Gastrocnemius medialis (tissue), 4 donors: ENCODE measurements around the gene TANC1. TPM values are rescaled to one million over a fixed set of nuclear protein-coding genes. Genes with fewer than 3 reads are reported as not detected.

Source experiments
- ATAC-seq, 2 donors: fragments of 150-250 bp; one replicate each; pipeline ENCODE4 v1.9.1; 2016
- DNase-seq, 2 donors: peaks; one replicate each; pipeline ENCODE4 v3.0.0-alpha.2; 2019
- H3K27ac ChIP-seq, 4 donors: fragments of 200-600 bp; sonication (generic); 1 replicate in 1 of 4; 2 replicates in 3 of 4; pipeline ENCODE4 v1.5.1; 2016 to 2018; ENCODE audit warnings: mild to moderate bottlenecking in 2 of 4, moderate library complexity in 1 of 4
- H3K27me3 ChIP-seq, 3 donors: fragments of 200-600 bp; sonication (generic) in 2 of 3; 1 replicate in 1 of 3; 2 replicates in 2 of 3; pipeline versions ENCODE4 v1.5.1 to v1.6.0; 2016 to 2019; ENCODE audit warnings: mild to moderate bottlenecking in 1 of 3, moderate library complexity in 1 of 3
- H3K36me3 ChIP-seq, 2 donors: fragments of 200-600 bp; sonication (generic) in 1 of 2; one replicate each; pipeline ENCODE4 v1.5.1; 2017 to 2018
- H3K4me1 ChIP-seq, 2 donors: fragments of 200-600 bp; sonication (generic) in 1 of 2; one replicate each; pipeline ENCODE4 v1.5.1; 2016 to 2017; ENCODE audit warnings: mild to moderate bottlenecking in 2 of 2
- H3K4me3 ChIP-seq, 4 donors: fragments of 200-600 bp; sonication (generic) in 3 of 4; 1 replicate in 1 of 4; 2 replicates in 3 of 4; pipeline ENCODE4 v1.5.1; 2016 to 2019; ENCODE audit warnings: mild to moderate bottlenecking in 2 of 4
- H3K9me3 ChIP-seq, 3 donors: fragments of 200-600 bp; sonication (generic) in 2 of 3; 1 replicate in 1 of 3; 2 replicates in 2 of 3; pipeline ENCODE4 v1.5.1; 2016 to 2019
- POLR2A ChIP-seq, 2 donors: fragments of 450-650 bp; IDR thresholded peaks; one replicate each; pipeline ENCODE4 v1.6.1; 2017; ENCODE audit warnings: antibody characterized with exemption in 2 of 2, mild to moderate bottlenecking in 2 of 2, moderate library complexity in 2 of 2
- in situ Hi-C, 4 donors: fragments of 200-750 bp; cut with MboI; loops; one replicate each; pipeline versions ENCODE4 v1.15.0 to v1.8.0; 2017; ENCODE audit warnings: low sequenced_read_pairs in 4 of 4
- intact Hi-C: fragments of 100-400 bp; cut with DNase I; formaldehyde crosslinking; loops from one replicate; pipeline ENCODE4 v1.15.1; 2023; ENCODE audit warnings: low total_unique reads
- total RNA-seq, 4 donors: library from RNA; depleted of rRNA; stranded (reverse); fragments of >200 nt; gene quantifications; one replicate each; pipeline versions ENCODE4 v1.1.0 to v1.2.3, GENCODE V29; 2016
- TF ChIP-seq, protein P1 (sequence below), 5 experiments: fragments of 450-650 bp in 3 of 5; fragments of 200-600 bp in 2 of 5; sonication (generic) in 2 of 5; IDR thresholded peaks in 4 of 5; conservative IDR thresholded peaks in 1 of 5; 1 replicate in 4 of 5; 2 replicates in 1 of 5; pipeline ENCODE4 v1.5.1; 2016 to 2019; ENCODE audit warnings: antibody characterized with exemption in 5 of 5, mild to moderate bottlenecking in 3 of 5, moderate library complexity in 3 of 5

TANC1 gene
- total RNA-seq, 4 donors from 2014 or later, result 5.1 to 9.9 (median 5.4) TPM

DNA sequence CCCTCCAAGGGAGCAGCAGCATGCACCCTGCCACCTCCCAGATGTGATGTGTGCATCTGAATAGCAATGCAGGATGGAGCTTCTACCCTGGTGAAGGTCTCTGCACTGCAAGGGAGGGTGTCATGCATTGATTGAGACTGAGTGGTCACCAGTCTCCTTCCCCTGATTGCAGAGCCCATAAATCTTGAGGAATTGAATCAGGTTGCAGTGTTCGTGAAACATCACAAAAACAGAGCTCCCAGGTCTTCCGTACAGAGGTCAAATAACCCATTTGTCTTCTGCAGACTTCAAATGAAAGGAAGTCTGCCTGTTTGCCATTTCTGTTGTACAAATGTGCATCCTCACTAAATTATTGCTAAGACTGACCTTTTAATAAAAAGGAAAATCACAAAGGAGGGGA lies 181.3 kb downstream of the TANC1 start:
- Histone ChIP-seq H3K4me1 (peaks cover 0 to 29% of the 10 kb centered on the region in 2 donors), H3K27ac (no peak overlapping the region), H3K9me3 (no peaks in the 10 kb centered on the region), H3K27me3 (no peaks in the 10 kb centered on the region), H3K36me3 (no peaks in the 10 kb centered on the region), H3K4me3 (no peak overlapping the region)
- intact Hi-C loops (no loop called here), in situ Hi-C loops (no loop called here)
- DNase-seq (no peak), ATAC-seq (no peak)
- no peak for TF ChIP-seq POLR2A (IDR thresholded peaks at IDR 0.05)
- TF ChIP-seq, protein P1, sequence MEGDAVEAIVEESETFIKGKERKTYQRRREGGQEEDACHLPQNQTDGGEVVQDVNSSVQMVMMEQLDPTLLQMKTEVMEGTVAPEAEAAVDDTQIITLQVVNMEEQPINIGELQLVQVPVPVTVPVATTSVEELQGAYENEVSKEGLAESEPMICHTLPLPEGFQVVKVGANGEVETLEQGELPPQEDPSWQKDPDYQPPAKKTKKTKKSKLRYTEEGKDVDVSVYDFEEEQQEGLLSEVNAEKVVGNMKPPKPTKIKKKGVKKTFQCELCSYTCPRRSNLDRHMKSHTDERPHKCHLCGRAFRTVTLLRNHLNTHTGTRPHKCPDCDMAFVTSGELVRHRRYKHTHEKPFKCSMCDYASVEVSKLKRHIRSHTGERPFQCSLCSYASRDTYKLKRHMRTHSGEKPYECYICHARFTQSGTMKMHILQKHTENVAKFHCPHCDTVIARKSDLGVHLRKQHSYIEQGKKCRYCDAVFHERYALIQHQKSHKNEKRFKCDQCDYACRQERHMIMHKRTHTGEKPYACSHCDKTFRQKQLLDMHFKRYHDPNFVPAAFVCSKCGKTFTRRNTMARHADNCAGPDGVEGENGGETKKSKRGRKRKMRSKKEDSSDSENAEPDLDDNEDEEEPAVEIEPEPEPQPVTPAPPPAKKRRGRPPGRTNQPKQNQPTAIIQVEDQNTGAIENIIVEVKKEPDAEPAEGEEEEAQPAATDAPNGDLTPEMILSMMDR (IDR thresholded peaks at IDR 0.05 in 4 of 5, conservative IDR thresholded peaks at IDR 0.05 in 1 of 5), result no peak

DNA sequence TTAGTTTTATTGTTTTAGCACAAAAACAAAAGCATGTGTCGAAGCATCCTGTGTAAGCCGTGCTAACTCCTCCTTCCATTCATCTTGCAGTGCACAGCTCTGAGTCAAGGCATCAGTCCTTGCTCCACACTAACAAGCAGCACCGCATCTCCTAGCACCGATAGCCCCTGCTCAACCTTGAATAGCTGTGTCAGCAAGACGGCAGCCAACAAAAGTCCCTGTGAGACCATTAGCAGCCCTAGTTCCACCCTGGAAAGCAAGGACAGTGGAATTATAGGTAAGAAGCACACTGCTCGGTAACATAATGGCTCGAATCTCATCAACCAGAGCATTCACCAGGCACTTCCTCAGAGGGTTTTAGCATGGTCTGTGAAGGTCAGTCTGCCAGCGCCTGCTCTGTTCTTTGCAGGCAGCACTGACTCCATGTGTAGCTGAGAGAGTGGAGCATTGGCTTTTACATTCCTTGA lies 181.9 kb downstream of the TANC1 start:
- no peak overlapping the region for H3K4me3 ChIP-seq
- H3K27me3 ChIP-seq, result no peaks in the 10 kb centered on the region
- no peaks in the 10 kb centered on the region for H3K36me3 ChIP-seq
- no peak overlapping the region for H3K27ac ChIP-seq
- in situ Hi-C loops (no loop called here), intact Hi-C loops (no loop called here)
- peaks cover 0 to 29% of the 10 kb centered on the region in 2 donors for H3K4me1 ChIP-seq
- no peak for ATAC-seq
- no peaks in the 10 kb centered on the region for H3K9me3 ChIP-seq
- no peak for DNase-seq
- TF ChIP-seq POLR2A (IDR thresholded peaks at IDR 0.05), result no peak
- TF ChIP-seq, protein P1 (IDR thresholded peaks at IDR 0.05 in 4 of 5, conservative IDR thresholded peaks at IDR 0.05 in 1 of 5), result no peak

DNA sequence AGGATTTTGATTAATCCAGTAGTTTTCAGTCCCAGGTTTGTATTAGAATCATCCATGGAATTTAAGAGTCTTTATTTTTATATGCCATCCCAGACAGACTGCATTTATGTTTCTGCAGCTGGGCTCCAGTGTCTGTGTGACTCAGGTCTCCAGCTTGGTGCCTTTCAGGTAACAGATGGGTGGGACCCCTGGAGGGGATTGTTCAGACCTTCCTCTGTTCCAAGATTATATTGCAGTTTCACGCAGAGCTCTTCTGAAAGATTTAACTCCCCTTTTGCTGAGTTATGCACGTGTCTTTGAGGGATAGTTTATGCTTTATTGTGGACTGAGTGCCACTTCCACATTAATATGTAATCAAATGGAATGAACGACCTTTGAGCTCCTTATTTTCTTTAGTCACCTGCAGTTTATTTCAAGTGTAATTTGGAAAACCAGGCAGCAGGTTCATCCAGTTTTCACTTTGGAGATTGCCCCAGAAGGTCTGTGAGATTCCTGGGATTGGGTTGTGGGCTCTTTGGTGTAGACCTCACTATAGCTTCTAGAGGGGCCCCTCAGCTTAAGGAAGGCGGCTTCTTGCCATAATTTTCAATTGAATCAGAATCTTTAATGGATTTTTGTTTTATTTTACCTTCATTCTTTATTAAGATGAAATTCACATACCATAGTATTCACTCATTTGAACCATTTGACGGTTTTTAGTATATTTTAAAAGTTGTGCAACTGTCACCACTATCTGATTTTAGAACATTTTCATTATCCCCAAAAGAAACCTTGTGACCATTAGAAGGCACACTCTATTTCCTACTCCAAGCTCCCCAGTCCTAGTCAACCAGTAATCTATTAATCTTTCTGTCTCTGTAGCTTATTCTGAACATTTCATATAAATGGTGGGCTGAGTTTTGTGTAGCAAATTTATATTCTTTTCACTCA lies 183.0 kb downstream of the TANC1 start:
- in situ Hi-C loops (no loop called here), intact Hi-C loops (no loop called here)
- no peak overlapping the region for H3K4me3 ChIP-seq
- peaks cover 0 to 29% of the 10 kb centered on the region in 2 donors for H3K4me1 ChIP-seq
- H3K9me3 ChIP-seq, result no peaks in the 10 kb centered on the region
- TF ChIP-seq, protein P1 (IDR thresholded peaks at IDR 0.05 in 4 of 5, conservative IDR thresholded peaks at IDR 0.05 in 1 of 5), result no peak
- no peak for TF ChIP-seq POLR2A (IDR thresholded peaks at IDR 0.05)
- no peak for DNase-seq
- H3K27me3 ChIP-seq, result no peaks in the 10 kb centered on the region
- ATAC-seq, result no peak
- H3K36me3 ChIP-seq, result no peaks in the 10 kb centered on the region
- H3K27ac ChIP-seq, result no peak overlapping the region

DNA sequence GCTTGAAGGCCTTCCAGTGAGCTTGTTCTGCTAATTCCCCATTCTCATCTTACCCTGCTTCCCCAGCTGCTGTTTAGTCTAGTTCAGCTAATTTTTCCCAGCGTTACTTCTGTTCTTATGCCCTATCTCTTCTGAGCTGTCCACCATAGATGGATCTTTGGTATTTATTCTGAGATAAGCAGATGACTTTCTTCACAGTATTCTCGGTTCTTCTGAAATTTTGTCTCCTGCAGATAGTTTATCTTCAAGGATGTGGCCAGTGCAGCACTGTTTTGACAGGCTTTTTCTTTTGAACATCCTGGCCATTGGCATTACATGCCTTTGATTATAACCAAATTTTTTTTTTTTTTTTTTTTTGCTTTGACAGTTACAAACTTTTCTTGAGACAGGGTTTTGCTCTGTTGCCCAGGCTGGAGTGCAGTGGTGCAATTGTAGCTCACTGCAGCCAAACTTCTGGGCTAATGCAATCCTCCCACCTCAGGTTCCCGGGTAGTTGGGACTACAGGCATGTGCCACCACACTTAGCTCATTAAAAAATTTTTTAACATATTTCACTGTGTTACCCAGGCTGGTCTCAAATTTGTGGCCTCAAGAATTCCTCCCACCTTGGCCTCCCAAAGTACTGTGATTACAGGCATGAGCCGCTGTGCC lies 183.8 kb downstream of the TANC1 start:
- no peak for ATAC-seq
- H3K36me3 ChIP-seq, result no peaks in the 10 kb centered on the region

More for the DNA sequence above, 183.8 kb downstream of the TANC1 start:
- intact Hi-C loops, result no loop called here
- Histone ChIP-seq H3K4me1 (peaks cover 0 to 23% of the 10 kb centered on the region in 2 donors), H3K27ac (no peak overlapping the region), H3K27me3 (no peaks in the 10 kb centered on the region), H3K4me3 (no peak overlapping the region), H3K9me3 (no peaks in the 10 kb centered on the region)
- TF ChIP-seq, protein P1 (IDR thresholded peaks at IDR 0.05 in 4 of 5, conservative IDR thresholded peaks at IDR 0.05 in 1 of 5), result no peak
- no peak for TF ChIP-seq POLR2A (IDR thresholded peaks at IDR 0.05)
- DNase-seq, result no peak
- in situ Hi-C loops, result no loop called here
